ENCODE results near the gene NRM. TPM values are rescaled to one million over a fixed set of nuclear protein-coding genes. Genes with fewer than 3 reads are reported as not detected.

NRM gene
- total and polyA plus RNA-seq, 2 of the 13 experiments (the other 11 are each of a cell fraction or from before 2014, with no cell fraction given) = 12.5 to 16.0 TPM

DNA sequence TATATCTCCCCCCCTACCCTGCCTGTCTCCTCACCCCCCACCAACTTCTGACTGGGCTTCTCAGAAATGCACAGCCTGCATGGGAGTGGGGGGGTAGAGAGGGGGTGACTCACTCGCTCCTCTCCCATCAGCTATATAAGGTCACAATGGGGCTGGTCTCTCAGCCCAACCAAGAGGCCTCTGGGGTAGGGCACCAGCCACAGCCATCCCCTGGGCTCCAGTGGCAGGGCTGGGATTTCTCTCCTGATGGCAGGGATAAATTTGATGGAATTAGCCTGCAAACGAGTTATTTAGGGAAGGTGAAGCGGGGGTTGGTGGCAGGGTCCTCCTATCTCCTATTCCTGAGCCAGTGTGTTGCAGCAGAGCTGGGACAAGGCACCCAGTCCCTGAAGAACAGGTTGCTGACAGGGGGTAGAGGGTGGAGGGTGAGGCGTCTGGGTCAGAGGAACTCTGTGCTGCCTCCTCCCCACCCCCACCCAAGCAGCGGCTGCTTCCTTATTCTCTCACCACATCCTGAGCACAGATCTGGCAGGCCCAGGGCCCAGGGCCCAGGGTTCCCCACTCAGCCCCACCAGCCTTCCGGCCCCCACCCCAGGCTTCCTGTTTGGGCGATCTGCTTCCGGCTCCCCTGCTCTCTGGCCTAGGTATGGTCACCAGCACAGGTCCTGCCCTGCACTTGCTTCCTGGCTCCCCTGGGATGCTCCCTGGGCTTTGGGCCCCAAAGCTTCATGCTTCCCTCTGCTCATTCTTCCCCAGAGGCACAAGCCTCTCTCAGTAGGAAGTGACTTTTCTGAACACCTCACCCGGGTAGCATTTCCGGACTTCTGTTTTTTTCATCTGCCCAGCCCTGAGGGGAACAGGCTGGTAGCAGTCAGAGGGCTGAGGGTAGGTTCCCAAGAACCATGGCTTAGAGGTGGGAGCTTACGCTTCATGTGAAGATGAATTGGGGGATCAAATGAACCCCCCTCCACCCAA is 8.4 kb downstream of the NRM start (continued):
- TF ChIP-seq, protein P1, sequence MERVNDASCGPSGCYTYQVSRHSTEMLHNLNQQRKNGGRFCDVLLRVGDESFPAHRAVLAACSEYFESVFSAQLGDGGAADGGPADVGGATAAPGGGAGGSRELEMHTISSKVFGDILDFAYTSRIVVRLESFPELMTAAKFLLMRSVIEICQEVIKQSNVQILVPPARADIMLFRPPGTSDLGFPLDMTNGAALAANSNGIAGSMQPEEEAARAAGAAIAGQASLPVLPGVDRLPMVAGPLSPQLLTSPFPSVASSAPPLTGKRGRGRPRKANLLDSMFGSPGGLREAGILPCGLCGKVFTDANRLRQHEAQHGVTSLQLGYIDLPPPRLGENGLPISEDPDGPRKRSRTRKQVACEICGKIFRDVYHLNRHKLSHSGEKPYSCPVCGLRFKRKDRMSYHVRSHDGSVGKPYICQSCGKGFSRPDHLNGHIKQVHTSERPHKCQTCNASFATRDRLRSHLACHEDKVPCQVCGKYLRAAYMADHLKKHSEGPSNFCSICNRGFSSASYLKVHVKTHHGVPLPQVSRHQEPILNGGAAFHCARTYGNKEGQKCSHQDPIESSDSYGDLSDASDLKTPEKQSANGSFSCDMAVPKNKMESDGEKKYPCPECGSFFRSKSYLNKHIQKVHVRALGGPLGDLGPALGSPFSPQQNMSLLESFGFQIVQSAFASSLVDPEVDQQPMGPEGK (CRISPR knock-in tag; IDR thresholded peaks at IDR 0.05) = peak; percentile 49; the same call in 1 of the 2 replicates
- TF ChIP-seq ZNF563 (CRISPR knock-in tag; IDR thresholded peaks at IDR 0.05) = no peak
- TF ChIP-seq YEATS4 (CRISPR knock-in tag; IDR thresholded peaks at IDR 0.05; ENCODE audit: borderline replicate concordance) = no peak
- TF ChIP-seq ZNF772 (CRISPR knock-in tag; IDR thresholded peaks at IDR 0.05) = 0 out of 2 replicates have a peak, but pooled peaks have one; percentile 30
- TF ChIP-seq POLR2G (IDR thresholded peaks at IDR 0.05; ENCODE audit: low read depth, low read length) = no peak
- TF ChIP-seq POLR2A (IDR thresholded peaks at IDR 0.05; ENCODE audit: insufficient read depth in 1 of 2, low read depth in 2 of 2, low read length in 2 of 2) = 0 out of 4 replicates have a peak, but pooled peaks of 1 of the 2 experiments have one; percentile 2
- TF ChIP-seq GABPB1 (CRISPR knock-in tag; IDR thresholded peaks at IDR 0.05) = peak; percentile 70
- no peak for TF ChIP-seq ZIK1 (CRISPR knock-in tag; IDR thresholded peaks at IDR 0.05; ENCODE audit: borderline replicate concordance, low read depth)
- TF ChIP-seq, protein P2, sequence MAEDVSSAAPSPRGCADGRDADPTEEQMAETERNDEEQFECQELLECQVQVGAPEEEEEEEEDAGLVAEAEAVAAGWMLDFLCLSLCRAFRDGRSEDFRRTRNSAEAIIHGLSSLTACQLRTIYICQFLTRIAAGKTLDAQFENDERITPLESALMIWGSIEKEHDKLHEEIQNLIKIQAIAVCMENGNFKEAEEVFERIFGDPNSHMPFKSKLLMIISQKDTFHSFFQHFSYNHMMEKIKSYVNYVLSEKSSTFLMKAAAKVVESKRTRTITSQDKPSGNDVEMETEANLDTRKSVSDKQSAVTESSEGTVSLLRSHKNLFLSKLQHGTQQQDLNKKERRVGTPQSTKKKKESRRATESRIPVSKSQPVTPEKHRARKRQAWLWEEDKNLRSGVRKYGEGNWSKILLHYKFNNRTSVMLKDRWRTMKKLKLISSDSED (CRISPR knock-in tag; IDR thresholded peaks at IDR 0.05) = no peak
- TF ChIP-seq ZNF121 (CRISPR knock-in tag; IDR thresholded peaks at IDR 0.05) = no peak
- TF ChIP-seq ZNF569 (CRISPR knock-in tag; IDR thresholded peaks at IDR 0.05; ENCODE audit: borderline replicate concordance) = no peak
- no peak for TF ChIP-seq ZBTB7A (CRISPR knock-in tag; IDR thresholded peaks at IDR 0.05)
- no peak for TF ChIP-seq ZSCAN5A (CRISPR knock-in tag; IDR thresholded peaks at IDR 0.05; ENCODE audit: borderline replicate concordance)
- TF ChIP-seq ZNF432 (CRISPR knock-in tag; IDR thresholded peaks at IDR 0.05; ENCODE audit: borderline replicate concordance) = no peak
- peak; percentile 56; the same call in 1 of the 2 replicates for TF ChIP-seq ETV5 (CRISPR knock-in tag; IDR thresholded peaks at IDR 0.05; ENCODE audit: borderline replicate concordance)
- TF ChIP-seq ZNF17 (CRISPR knock-in tag; IDR thresholded peaks at IDR 0.05) = no peak
- no peak for TF ChIP-seq GMEB2 (CRISPR knock-in tag; IDR thresholded peaks at IDR 0.05; ENCODE audit: low read depth)
- TF ChIP-seq, protein P3, sequence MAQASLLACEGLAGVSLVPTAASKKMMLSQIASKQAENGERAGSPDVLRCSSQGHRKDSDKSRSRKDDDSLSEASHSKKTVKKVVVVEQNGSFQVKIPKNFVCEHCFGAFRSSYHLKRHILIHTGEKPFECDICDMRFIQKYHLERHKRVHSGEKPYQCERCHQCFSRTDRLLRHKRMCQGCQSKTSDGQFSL (CRISPR knock-in tag; IDR thresholded peaks at IDR 0.05) = peak; percentile 51; the same call in 1 of the 2 replicates
- peak; percentile 44; the same call in 1 of the 2 replicates for TF ChIP-seq PHF20 (CRISPR knock-in tag; IDR thresholded peaks at IDR 0.05)
- TF ChIP-seq, protein P4, sequence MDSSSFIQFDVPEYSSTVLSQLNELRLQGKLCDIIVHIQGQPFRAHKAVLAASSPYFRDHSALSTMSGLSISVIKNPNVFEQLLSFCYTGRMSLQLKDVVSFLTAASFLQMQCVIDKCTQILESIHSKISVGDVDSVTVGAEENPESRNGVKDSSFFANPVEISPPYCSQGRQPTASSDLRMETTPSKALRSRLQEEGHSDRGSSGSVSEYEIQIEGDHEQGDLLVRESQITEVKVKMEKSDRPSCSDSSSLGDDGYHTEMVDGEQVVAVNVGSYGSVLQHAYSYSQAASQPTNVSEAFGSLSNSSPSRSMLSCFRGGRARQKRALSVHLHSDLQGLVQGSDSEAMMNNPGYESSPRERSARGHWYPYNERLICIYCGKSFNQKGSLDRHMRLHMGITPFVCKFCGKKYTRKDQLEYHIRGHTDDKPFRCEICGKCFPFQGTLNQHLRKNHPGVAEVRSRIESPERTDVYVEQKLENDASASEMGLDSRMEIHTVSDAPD (CRISPR knock-in tag; IDR thresholded peaks at IDR 0.05) = no peak

Measured in HepG2 (cell line).